Esophagus squamous epithelium (tissue), 4 donors: ENCODE measurements around the gene COQ10B.

Source experiments
- CTCF ChIP-seq, 6 experiments: fragments of 450-650 bp in 4 of 6; fragments of 200-600 bp in 2 of 6; sonication (generic) in 2 of 6; IDR thresholded peaks; one replicate each; pipeline ENCODE4 v1.5.1; 2016 to 2019; ENCODE audit warnings: antibody characterized with exemption in 6 of 6, mild to moderate bottlenecking in 4 of 6, moderate library complexity in 4 of 6
- POLR2A ChIP-seq, 4 donors: fragments of 450-650 bp; IDR thresholded peaks; one replicate each; pipeline ENCODE4 v1.6.1; 2017; ENCODE audit warnings: antibody characterized with exemption in 4 of 4, mild to moderate bottlenecking in 4 of 4, moderate library complexity in 3 of 4

- TF ChIP-seq CTCF (IDR thresholded peaks at IDR 0.05) (no peak), POLR2A (IDR thresholded peaks at IDR 0.05) (no peak)
These were observed 27.8 kb upstream of the COQ10B start for GRCh38 chr2:197425550-197425949.
